SU-DHL-6 (cell line): ENCODE measurements around the gene POLA2.
A peak's percentile ranks its signal among the peaks of the same experiment; 100 is the strongest.

Experiments used
- H2AFZ ChIP-seq: fragments of 200-600 bp; sonication (generic); 2 replicates; pipeline ENCODE4 v1.6.1; 2014; ENCODE audit warnings: low read depth, mild to moderate bottlenecking, moderate library complexity, mixed read lengths, antibody characterized with exemption, low read length; ENCODE audit not compliant: severe bottlenecking
- H3F3A ChIP-seq: fragments of 200-600 bp; shearing (Covaris generic); 2 replicates; pipeline ENCODE4 v1.6.0; 2016; ENCODE audit warnings: antibody characterized with exemption, mild to moderate bottlenecking; ENCODE audit not compliant: insufficient read depth
- H3K27ac ChIP-seq: fragments of 200-600 bp; sonication (generic); 2 replicates; pipeline ENCODE4 v1.5.1; 2016; ENCODE audit warnings: low read depth, mild to moderate bottlenecking, low read length, moderate library complexity, mixed read lengths
- H3K27me3 ChIP-seq: fragments of 200-600 bp; sonication (generic), shearing (Covaris generic); 2 replicates; pipeline ENCODE4 v1.6.0; 2014; ENCODE audit warnings: mild to moderate bottlenecking, low read length
- H3K36me3 ChIP-seq: fragments of 200-600 bp; sonication (generic); 2 replicates; pipeline ENCODE4 v1.6.1; 2014; ENCODE audit warnings: mild to moderate bottlenecking, low read length, mixed read lengths
- H3K4me2 ChIP-seq: fragments of 300-600, 200-600 bp; shearing (Covaris generic), sonication (generic); 2 replicates; pipeline ENCODE4 v1.6.0; 2014; ENCODE audit warnings: low read length, low read depth, mild to moderate bottlenecking; ENCODE audit not compliant: poor library complexity, severe bottlenecking
- H3K4me3 ChIP-seq: fragments of 200-600 bp; sonication (generic); 2 replicates; pipeline ENCODE4 v1.5.1; 2014; ENCODE audit warnings: antibody characterized with exemption, low read length, mild to moderate bottlenecking, mixed read lengths; ENCODE audit not compliant: insufficient read depth, poor library complexity, severe bottlenecking
- H3K79me2 ChIP-seq: fragments of 200-600 bp; sonication (generic); 2 replicates; pipeline ENCODE4 v1.6.1; 2014; ENCODE audit warnings: mild to moderate bottlenecking, low read length, moderate library complexity; ENCODE audit not compliant: insufficient read depth
- H3K9ac ChIP-seq: fragments of 200-600 bp; sonication (generic); 2 replicates; pipeline ENCODE4 v1.7.0; 2014; ENCODE audit warnings: mild to moderate bottlenecking, low read length
- H3K9me2 ChIP-seq: fragments of 200-600 bp; sonication (generic); replicated peaks from 2 replicates; pipeline ENCODE4 v1.6.1; 2014; ENCODE audit warnings: low read length; ENCODE audit not compliant: insufficient read depth
- H3K9me3 ChIP-seq: fragments of 200-600 bp; sonication (generic); 2 replicates; pipeline ENCODE4 v1.6.1; 2014; ENCODE audit warnings: low read length, mixed read lengths; ENCODE audit not compliant: insufficient read depth
- H4K20me1 ChIP-seq: fragments of 200-600 bp; sonication (generic); 2 replicates; pipeline ENCODE4 v1.6.1; 2014; ENCODE audit warnings: low read depth, mild to moderate bottlenecking, antibody characterized with exemption, low read length, moderate library complexity, mixed read lengths
- EZH2phosphoT487 ChIP-seq: fragments of 200-600 bp; sonication (generic), shearing (Covaris generic); conservative IDR thresholded peaks from 2 replicates; pipeline ENCODE4 v1.6.1; 2018; ENCODE audit warnings: mild to moderate bottlenecking, antibody characterized with exemption, low read length, moderate library complexity, mixed read lengths
- TF ChIP-seq, protein P1 (sequence below): fragments of 200-600 bp; sonication (generic); IDR thresholded peaks from one replicate; pipeline ENCODE4 v1.5.1; 2017; ENCODE audit warnings: antibody characterized with exemption, mild to moderate bottlenecking, low read length, moderate library complexity; ENCODE audit not compliant: insufficient read depth, poor library complexity, severe bottlenecking

POLA2 gene

GRCh38 chr11:65260302-65260701 is 1.5 kb upstream of the POLA2 start:
- H2AFZ ChIP-seq = no peak overlapping the region

DNA sequence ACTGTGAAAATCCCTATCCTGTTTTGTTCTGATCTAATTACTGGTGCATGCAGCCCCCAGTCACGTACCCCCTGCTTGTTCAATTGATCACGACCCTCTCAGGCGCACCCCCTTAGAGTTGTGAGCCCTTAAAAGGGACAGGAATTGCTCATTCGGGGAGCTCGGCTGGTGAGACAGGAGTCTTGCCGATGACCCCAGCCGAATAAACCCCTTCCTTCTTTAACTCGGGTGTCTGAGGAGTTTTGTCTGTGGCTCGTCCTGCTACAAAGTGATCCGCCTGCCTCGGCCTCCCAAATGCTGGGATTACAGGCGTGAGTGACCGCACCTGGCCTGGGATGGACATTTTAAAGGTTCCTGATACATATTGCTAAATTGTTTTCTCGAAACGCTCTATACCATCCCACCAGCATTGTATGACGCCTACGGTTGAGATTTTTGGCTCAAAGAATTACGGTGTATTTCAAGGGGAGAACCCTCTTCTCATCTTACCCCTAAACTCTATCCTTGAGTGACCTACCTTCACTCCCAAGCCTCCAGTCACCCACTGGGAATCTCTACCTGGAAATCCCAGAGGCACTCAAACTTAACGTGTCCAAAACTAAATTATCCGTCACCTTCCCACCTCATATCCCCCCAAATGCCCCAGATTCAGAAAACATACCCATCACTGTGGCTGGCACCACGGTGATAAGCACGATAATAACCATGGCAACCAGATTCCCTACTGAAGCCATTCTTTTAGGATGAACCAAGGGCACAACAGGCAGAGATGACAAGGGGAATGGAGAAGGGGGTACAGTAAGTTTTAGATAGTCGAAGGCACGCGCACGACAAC is 789 bp upstream of the POLA2 start:
- H3K79me2 ChIP-seq = peaks cover 42% of the 10 kb centered on the region
- H3K27ac ChIP-seq = peak overlapping the region; percentile 54
- H3K4me3 ChIP-seq = peak overlapping the region; percentile 79
- peak overlapping the region; percentile 93 for H3K4me2 ChIP-seq
- no peaks in the 10 kb centered on the region for H3K36me3 ChIP-seq
- TF ChIP-seq, protein P1, sequence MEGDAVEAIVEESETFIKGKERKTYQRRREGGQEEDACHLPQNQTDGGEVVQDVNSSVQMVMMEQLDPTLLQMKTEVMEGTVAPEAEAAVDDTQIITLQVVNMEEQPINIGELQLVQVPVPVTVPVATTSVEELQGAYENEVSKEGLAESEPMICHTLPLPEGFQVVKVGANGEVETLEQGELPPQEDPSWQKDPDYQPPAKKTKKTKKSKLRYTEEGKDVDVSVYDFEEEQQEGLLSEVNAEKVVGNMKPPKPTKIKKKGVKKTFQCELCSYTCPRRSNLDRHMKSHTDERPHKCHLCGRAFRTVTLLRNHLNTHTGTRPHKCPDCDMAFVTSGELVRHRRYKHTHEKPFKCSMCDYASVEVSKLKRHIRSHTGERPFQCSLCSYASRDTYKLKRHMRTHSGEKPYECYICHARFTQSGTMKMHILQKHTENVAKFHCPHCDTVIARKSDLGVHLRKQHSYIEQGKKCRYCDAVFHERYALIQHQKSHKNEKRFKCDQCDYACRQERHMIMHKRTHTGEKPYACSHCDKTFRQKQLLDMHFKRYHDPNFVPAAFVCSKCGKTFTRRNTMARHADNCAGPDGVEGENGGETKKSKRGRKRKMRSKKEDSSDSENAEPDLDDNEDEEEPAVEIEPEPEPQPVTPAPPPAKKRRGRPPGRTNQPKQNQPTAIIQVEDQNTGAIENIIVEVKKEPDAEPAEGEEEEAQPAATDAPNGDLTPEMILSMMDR = no peak
- no peak for TF ChIP-seq EZH2phosphoT487
- no peaks in the 10 kb centered on the region for H4K20me1 ChIP-seq
- peak overlapping the region; percentile 30 for H2AFZ ChIP-seq
- no peaks in the 10 kb centered on the region for H3K27me3 ChIP-seq
- peak overlapping the region; percentile 97 for H3K9ac ChIP-seq
- no peaks in the 10 kb centered on the region for H3K9me2 ChIP-seq
- peaks cover 9% of the 10 kb centered on the region; the same call in 1 of the 2 replicates for H3F3A ChIP-seq
- H3K9me3 ChIP-seq = no peaks in the 10 kb centered on the region

More at GRCh38 chr11:65260302-65260701, 1.5 kb upstream of the POLA2 start:
- no peaks in the 10 kb centered on the region for H3K36me3 ChIP-seq
- TF ChIP-seq, protein P1 = no peak
- no peak for TF ChIP-seq EZH2phosphoT487
- H3K4me2 ChIP-seq = no peak overlapping the region
- no peak overlapping the region for H3K4me3 ChIP-seq
- H3K9me3 ChIP-seq = no peaks in the 10 kb centered on the region
- no peak overlapping the region for H3K27ac ChIP-seq
- no peaks in the 10 kb centered on the region for H4K20me1 ChIP-seq
- H3K27me3 ChIP-seq = no peaks in the 10 kb centered on the region
- peaks cover 35% of the 10 kb centered on the region for H3K79me2 ChIP-seq
- H3K9ac ChIP-seq = no peak overlapping the region; the same call in 1 of the 2 replicates
- no peaks in the 10 kb centered on the region for H3K9me2 ChIP-seq
- H3F3A ChIP-seq = peaks cover 9% of the 10 kb centered on the region; the same call in 1 of the 2 replicates

- H3K36me3 ChIP-seq = peaks cover 6% of the 10 kb centered on the region; the same call in 1 of the 2 replicates
- H3K27ac ChIP-seq = peak overlapping the region; percentile 75
- peak overlapping the region; percentile 15 for H2AFZ ChIP-seq
- H4K20me1 ChIP-seq = no peaks in the 10 kb centered on the region; the same call in 1 of the 2 replicates
- TF ChIP-seq, protein P1 = no peak
- TF ChIP-seq EZH2phosphoT487 = no peak
- peak overlapping the region; percentile 79 for H3K4me3 ChIP-seq
- H3K27me3 ChIP-seq = no peaks in the 10 kb centered on the region
- H3K4me2 ChIP-seq = peak overlapping the region; percentile 98
- peaks cover 9% of the 10 kb centered on the region; the same call in 1 of the 2 replicates for H3F3A ChIP-seq
- peaks cover 53% of the 10 kb centered on the region for H3K79me2 ChIP-seq
- H3K9me3 ChIP-seq = no peaks in the 10 kb centered on the region
- no peaks in the 10 kb centered on the region for H3K9me2 ChIP-seq
- H3K9ac ChIP-seq = peak overlapping the region; percentile 97
Observed at GRCh38 chr11:65262381-65262680, 569 bp downstream of the POLA2 start.
